Large intestine (tissue), 3 donors: ENCODE measurements around the gene POLG2. TPM values are rescaled to one million over a fixed set of nuclear protein-coding genes. Genes with fewer than 3 reads are reported as not detected.
"Not testable (repeated sequence)": the region's sequence is repeated elsewhere in the genome, so short reads cannot be mapped to it uniquely, and the experiment has no call there.

Source experiments
- DNase-seq, 2 donors: peaks; one replicate each; pipeline versions ENCODE4 v3.0.0 to v3.0.0-alpha.2; 2013
- H3K27ac ChIP-seq: one replicate; pipeline ENCODE4 v1.5.1; 2013; ENCODE audit warnings: low read length
- H3K27me3 ChIP-seq: 2 replicates; pipeline ENCODE4 v1.6.1; 2013; ENCODE audit warnings: low read length; ENCODE audit not compliant: control insufficient read depth, insufficient read depth
- H3K36me3 ChIP-seq: 2 replicates; pipeline ENCODE4 v1.6.1; 2013; ENCODE audit warnings: low read length; ENCODE audit not compliant: control insufficient read depth, insufficient read depth
- H3K4me1 ChIP-seq: one replicate; pipeline ENCODE4 v1.6.1; 2013; ENCODE audit warnings: low read length; ENCODE audit not compliant: control insufficient read depth, insufficient read depth
- H3K4me3 ChIP-seq: one replicate; pipeline ENCODE4 v1.5.1; 2013; ENCODE audit warnings: low read length
- H3K9me3 ChIP-seq: one replicate; pipeline ENCODE4 v1.6.1; 2013; ENCODE audit warnings: mild to moderate bottlenecking, low read depth, low read length, moderate library complexity; ENCODE audit not compliant: control insufficient read depth
- WGBS: methylation state at CpG from one replicate; pipeline ENCODE4 v1.1.5; 2013; ENCODE audit warnings: low lambda C conversion rate; ENCODE audit not compliant: insufficient coverage; 5-methylcytosine and 5-hydroxymethylcytosine counted together
- polyA plus RNA-seq: library from polyadenylated mRNA; unstranded; fragments of 120-200 nt; gene quantifications from one replicate; pipeline ENCODE4 v1.2.1, GENCODE V29; 2013

POLG2 gene
- polyA plus RNA-seq, 1 donor = 27.0 TPM

DNA sequence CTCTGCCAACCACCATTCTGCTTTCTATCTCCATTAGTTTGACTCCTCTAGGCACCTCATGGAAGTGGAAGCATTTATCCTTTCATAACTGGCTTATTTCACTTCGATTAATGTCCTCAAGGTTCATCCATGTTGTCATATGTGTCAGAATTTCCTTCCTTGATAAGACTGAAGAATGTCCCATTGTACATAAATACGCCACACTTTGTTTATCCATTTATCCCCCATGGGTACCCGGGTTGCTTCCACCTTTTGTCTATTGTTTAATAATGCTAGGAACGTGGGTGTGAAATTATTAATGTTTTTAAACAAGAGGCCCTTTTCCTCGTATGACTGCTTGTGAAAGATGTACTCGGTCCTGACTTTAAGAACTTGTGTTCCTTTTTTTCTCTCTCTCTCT is 35.1 kb downstream of the POLG2 start:
- Histone ChIP-seq H3K27ac (no peak overlapping the region), H3K4me3 (no peak overlapping the region), H3K9me3 (no peaks in the 10 kb centered on the region), H3K27me3 (no peaks in the 10 kb centered on the region), H3K36me3 (no peaks in the 10 kb centered on the region), H3K4me1 (no peaks in the 10 kb centered on the region)
- no peak for DNase-seq
- WGBS = 71% methylated on average over 2 of the region's 6 CpGs

DNA sequence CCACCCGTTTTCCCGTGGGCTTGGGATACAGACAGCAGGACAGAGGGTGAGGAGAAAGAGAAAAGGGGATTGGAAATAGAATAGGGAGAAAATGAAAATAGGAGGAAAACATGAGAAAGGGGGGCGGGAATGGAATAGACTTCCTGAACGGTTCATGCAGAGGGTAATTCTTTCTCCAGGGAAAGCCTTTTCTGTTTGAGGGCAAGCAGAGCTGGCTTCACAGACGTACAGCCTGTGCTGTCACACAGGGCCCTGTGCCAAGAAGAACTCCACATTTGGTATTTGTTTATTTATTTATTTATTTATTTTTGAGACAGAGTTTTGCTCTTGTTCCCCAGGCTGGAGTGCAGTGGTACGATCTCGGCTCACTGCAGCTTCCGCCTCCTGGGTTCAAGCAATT is 35.9 kb downstream of the POLG2 start:
- Histone ChIP-seq H3K36me3 (no peaks in the 10 kb centered on the region), H3K4me1 (no peaks in the 10 kb centered on the region), H3K27ac (no peak overlapping the region), H3K9me3 (no peaks in the 10 kb centered on the region), H3K27me3 (no peaks in the 10 kb centered on the region), H3K4me3 (no peak overlapping the region)
- DNase-seq = peak in 1 of 2 donors; percentile 11
- 87% methylated on average over 2 of the region's 8 CpGs for WGBS

DNA sequence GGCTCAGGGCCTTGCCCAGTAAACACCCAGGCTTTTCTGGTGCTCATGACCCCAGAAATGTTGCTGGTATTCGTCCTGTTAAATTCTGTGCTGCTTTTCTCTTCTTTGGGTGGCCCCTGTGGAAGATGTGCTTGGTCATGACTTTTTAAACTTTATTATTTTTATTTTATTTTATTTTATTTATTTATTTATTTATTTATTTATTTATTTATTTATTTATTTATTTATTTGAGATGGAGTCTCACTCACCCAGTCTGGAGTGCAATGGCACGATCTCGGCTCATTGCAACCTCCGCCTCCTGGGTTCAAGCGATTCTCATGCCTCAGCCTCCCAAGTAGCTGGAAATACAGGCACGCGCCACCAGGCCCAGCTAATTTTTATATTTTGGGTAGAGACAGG is 37.0 kb downstream of the POLG2 start:
- not testable (repeated sequence) for H3K9me3 ChIP-seq, H3K27me3 ChIP-seq, H3K36me3 ChIP-seq, H3K27ac ChIP-seq, H3K4me3 ChIP-seq, DNase-seq, H3K4me1 ChIP-seq
- no CpG with 5 or more reads among the region's 7 CpGs for WGBS

DNA sequence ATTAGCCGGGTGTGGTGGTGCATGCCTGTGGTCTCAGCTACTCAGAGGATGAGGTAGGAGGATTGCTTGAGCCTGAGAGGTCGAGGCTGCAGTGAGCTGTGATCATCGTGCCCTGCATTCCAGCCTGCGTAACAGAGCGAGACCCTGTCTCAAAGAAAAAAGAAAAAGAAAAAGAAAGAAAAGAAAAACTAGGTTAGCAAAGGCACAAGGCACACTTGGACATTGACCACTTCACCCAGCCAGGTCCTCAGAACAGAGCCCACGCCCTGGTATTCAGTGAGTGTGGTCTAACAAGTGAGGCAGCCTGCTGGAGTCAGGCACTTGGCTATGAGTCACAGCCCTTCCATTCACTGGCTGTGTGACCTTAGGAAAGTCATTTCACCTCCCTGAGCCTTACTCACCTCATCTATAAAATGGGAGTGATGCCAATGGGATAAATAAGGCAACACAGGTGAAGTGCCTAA is 37.5 kb downstream of the POLG2 start:
- no peak overlapping the region for H3K27ac ChIP-seq
- no peaks in the 10 kb centered on the region for H3K9me3 ChIP-seq
- no peaks in the 10 kb centered on the region for H3K36me3 ChIP-seq
- no peaks in the 10 kb centered on the region for H3K4me1 ChIP-seq
- no peak overlapping the region for H3K4me3 ChIP-seq
- no peaks in the 10 kb centered on the region for H3K27me3 ChIP-seq
- WGBS = 82% methylated on average over 2 of the region's 6 CpGs
- peak in 1 of 2 donors; percentile 9 for DNase-seq

DNA sequence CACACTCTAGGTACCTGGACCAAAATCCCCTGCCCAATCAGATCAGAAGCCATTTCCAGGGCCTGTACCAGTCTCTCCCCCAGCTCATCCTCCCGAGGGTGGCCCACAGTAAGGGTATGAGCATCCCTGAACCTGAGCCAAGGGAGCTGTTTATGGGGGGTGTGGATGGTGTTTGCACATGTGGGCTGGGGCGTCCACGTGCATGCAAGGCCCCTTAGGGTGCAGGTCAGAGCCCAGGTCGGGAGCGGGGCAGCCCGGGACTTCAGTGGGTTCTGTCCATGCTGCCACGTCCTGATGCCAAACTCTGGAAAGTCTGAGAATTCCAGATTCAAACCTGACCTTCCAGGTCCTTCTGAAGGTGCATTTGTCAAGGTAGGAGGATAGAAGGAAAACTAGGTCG is 38.1 kb downstream of the POLG2 start:
- H3K4me3 ChIP-seq = no peak overlapping the region
- H3K4me1 ChIP-seq = no peaks in the 10 kb centered on the region
- DNase-seq = no peak
- no peaks in the 10 kb centered on the region for H3K27me3 ChIP-seq
- no peak overlapping the region for H3K27ac ChIP-seq
- no peaks in the 10 kb centered on the region for H3K9me3 ChIP-seq
- WGBS = no CpG with 5 or more reads among the region's 8 CpGs
- no peaks in the 10 kb centered on the region for H3K36me3 ChIP-seq

DNA sequence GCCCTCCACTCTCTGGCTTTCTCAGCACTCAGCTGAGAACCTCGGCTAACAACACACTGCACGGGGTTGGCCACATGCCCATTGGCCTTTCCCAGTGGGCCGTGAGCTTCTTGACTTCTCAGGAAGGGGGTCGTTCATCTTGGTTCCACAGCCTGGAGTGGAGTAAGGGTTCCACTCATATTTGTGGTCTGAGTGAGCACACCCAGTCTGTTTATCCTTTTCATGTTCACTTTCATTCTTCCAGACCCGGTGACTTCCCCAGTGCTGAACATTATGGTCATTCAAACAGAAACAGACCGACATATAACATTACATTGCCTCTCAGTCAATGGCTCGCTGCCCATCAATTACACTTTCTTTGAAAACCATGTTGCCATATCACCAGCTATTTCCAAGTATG is 39.7 kb downstream of the POLG2 start:
- H3K4me3 ChIP-seq = no peak overlapping the region
- H3K9me3 ChIP-seq = no peaks in the 10 kb centered on the region
- 88% methylated on average over 3 of the region's 7 CpGs for WGBS
- no peak for DNase-seq
- H3K27me3 ChIP-seq = no peaks in the 10 kb centered on the region
- no peaks in the 10 kb centered on the region for H3K36me3 ChIP-seq
- no peaks in the 10 kb centered on the region for H3K4me1 ChIP-seq
- no peak overlapping the region for H3K27ac ChIP-seq

DNA sequence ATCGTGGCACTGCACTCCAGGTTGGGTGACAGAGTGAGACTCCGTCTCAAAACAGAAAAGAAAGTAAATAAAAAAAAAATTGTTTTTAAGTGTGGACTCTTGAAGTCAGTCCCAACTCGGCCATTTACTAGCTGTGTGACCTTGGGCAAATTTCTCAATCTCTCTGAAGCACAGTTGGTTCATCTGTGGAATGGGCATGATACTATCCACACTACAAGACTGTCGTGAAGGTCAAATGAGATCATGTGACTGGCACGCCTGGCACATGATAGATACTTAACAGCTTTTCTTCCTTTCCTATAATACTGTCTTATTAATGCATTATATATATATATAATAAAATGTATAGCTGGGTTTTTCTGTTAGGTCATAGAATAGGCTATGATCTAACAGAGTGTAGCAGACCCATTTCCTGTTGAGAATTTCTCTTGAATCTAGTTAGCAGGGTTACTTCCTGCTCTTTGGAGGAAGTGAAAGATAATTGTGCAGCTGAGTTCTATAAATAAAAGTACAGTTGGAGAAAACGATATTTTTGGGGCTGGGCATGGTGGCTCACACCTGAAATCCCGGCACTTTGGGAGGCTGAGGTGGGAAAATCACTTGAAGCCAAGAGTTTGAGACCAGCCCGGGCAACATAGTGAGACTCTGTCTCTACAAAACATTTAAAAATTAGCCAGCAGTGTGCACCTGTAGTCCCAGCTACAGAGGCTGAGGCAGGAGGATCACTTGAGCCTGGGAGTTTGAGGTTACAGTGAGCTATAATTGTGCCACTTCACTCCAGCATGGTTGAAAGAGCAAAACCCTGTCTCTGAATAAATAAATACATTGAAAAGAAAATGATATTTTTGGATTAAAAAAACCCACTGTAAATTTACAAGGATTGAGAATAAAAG is 40.6 kb downstream of the POLG2 start:
- Histone ChIP-seq H3K36me3 (no peaks in the 10 kb centered on the region), H3K4me1 (no peaks in the 10 kb centered on the region), H3K9me3 (no peaks in the 10 kb centered on the region), H3K27ac (no peak overlapping the region), H3K27me3 (no peaks in the 10 kb centered on the region), H3K4me3 (no peak overlapping the region)
- WGBS = 73% methylated on average over 2 of the region's 8 CpGs
- no peak for DNase-seq

DNA sequence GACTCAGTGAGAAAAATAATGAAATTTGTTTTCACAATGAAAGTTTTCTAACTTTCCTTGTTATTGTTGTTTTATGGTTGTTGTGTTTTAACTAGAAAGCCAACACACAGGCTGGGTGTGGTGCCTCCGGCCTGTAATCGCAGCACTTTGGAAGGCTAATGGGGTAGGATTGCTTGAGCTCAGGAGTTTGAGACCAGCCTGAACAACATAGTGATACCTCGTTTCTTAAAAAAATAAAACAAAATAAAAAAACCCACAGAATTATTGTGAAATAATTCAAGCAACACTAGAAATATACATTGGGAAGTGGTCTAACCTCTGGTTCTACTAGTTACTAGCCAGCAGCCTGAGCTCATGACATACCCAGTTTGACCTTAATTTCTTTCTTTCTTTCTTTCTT is 47.3 kb downstream of the POLG2 start:
- Histone ChIP-seq H3K27ac (no peak overlapping the region), H3K4me1 (no peaks in the 10 kb centered on the region), H3K27me3 (no peaks in the 10 kb centered on the region), H3K4me3 (no peak overlapping the region), H3K9me3 (no peaks in the 10 kb centered on the region), H3K36me3 (no peaks in the 10 kb centered on the region)
- WGBS = 89% methylated on average over 3 of the region's 3 CpGs
- no peak for DNase-seq

DNA sequence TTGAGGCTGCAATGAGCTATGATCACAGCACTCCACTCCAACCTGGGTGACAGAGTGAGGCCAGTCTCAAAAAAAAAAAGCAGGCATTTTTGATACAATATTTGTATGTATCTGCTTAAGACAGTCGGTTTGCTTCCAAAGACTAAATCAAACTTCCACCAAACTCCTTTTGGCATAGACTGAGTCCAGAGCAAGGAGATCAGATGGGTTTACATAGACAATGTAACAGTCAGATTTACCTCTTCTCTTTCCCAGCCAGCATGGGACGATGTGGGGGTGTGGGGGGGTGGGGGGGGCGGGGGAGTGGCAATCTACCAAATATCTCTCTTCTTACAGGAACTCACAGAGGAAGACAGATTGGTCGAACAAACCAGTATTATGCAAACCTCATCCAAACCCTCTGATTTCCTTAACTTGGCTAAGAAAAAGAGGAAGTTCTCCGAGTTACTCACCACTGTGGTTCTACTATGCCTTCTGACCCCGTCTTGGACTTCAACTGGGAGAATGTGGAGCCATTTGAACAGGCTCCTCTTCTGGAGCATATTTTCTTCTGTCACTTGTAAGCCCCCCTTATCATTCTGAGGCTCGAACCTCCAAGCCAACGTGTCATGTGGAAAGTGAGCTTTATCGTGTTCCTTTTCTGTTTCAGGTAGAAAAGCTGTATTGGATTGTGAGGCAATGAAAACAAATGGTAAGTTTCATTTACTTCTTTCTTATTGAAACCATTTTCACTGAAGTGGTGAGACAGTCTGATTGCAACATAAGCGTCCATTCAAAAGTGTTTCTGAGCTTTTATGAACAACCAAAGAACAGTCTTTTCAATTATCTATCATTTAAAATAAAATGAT is 48.0 kb downstream of the POLG2 start, which contains the start of gene MILR1:
MILR1 (plus strand) TSS at position 451 of the 848 bp plus-strand sequence; CDS start at position 505, 54 bp downstream.
- H3K27ac ChIP-seq = no peak within 1 kb of the TSS
- H3K9me3 ChIP-seq = no peaks in the 10 kb centered on the region
- no peak within 1 kb of the TSS for H3K4me3 ChIP-seq
- H3K36me3 ChIP-seq = no peaks in the 10 kb centered on the region
- WGBS = 83% methylated on average over 2 of the region's 10 CpGs
- no peaks in the 10 kb centered on the region for H3K27me3 ChIP-seq
- peak; percentile 17 to 18 for DNase-seq
- H3K4me1 ChIP-seq = no peaks in the 10 kb centered on the region

DNA sequence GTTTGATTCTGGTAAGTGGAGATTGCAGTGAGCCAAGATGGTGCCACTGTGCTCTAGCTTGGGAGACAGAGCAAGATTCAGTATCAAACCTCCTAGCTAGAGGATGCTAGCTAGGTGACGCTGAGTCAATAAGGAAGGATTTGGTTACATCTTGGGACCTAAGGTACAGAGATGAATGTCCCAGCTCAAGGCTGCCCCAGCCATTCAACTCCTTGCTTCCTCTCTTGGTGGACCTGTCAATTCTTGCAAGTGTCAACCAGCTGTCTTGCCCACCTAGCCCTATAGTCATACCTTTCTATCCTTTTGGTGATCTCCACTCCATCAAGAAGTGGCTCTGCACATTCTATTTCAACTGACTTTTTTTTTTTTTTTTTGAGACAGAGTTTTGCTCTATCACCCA is 49.3 kb downstream of the POLG2 start:
- Histone ChIP-seq H3K27me3 (no peaks in the 10 kb centered on the region), H3K9me3 (no peaks in the 10 kb centered on the region), H3K27ac (no peak overlapping the region), H3K36me3 (no peaks in the 10 kb centered on the region), H3K4me1 (no peaks in the 10 kb centered on the region), H3K4me3 (no peak overlapping the region)
- no CpG with 5 or more reads among the region's 1 CpG for WGBS
- DNase-seq = no peak
